ENCODE results near the gene FHIP2A.
"Not testable (repeated sequence)": the region's sequence is repeated elsewhere in the genome, so short reads cannot be mapped to it uniquely, and the experiment has no call there.

The FHIP2A gene

DNA sequence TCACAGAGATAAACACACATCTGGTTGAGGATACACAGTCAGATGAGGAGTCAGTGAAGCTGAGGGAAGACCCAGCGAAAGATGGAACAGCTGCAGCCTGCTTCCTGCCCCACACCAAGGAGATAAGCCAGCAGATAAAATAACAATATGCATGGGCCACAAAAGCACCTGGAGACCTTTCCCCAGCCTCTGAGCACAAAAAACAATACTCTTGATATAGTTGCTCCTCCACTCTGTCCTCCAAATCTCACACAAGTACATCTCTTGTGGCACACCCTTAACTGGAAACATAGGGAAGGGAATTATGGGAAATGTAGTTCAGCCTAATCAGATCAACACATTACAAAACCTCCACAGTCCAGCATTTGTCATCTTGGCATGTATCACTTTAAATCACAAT is 9.7 kb upstream of the FHIP2A start:
- FAIRE-seq = peak; percentile 71
- DNase-seq (ENCODE audit: insufficient read length, low spot score) = no peak

DNA sequence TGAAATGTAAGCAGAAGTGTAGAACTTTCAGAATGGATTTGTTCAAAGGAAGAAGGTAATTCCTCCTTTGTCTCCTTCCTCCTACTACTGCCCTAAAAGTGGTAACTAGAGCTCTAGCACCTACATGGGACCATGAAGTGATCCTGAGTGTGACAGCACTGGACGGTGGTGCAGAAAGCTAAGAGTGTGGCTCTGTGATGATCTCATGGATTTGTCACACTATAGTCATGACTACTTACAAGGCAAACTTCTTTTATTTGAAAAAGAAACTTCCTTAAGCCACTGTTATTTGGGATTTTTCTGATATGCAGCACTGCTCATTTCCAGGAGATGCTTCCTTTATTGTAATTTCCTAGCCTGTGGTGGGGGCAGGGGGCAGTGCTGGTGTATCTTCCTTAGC is 5.8 kb upstream of the FHIP2A start:
- FAIRE-seq (no peak), DNase-seq (ENCODE audit: insufficient read length, low spot score) (no peak)

- no peak for DNase-seq (ENCODE audit: insufficient read length, low spot score)
- FAIRE-seq = no peak
Measured at GRCh38 chr10:114816308-114816707, 5.3 kb upstream of the FHIP2A start.

DNA sequence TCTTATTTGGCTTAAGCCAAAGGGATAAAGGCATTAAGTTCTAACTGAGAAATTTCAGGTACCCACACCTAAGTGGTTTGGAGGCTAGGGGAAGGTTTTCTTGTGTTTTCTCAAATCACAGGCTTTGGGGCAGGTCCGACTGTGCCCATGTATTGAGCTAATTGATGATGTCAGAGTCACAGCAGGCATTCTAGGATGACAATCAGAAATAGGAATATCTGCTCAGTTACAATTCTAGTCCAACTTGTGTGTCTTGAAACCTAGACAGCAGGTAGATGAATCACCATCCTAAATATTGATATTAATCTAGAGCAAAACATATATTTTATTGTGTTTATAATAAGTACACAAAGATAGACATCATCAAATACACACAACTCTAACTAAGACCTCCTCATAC is 2.3 kb upstream of the FHIP2A start:
- FAIRE-seq = no peak
- DNase-seq (ENCODE audit: insufficient read length, low spot score) = no peak

DNA sequence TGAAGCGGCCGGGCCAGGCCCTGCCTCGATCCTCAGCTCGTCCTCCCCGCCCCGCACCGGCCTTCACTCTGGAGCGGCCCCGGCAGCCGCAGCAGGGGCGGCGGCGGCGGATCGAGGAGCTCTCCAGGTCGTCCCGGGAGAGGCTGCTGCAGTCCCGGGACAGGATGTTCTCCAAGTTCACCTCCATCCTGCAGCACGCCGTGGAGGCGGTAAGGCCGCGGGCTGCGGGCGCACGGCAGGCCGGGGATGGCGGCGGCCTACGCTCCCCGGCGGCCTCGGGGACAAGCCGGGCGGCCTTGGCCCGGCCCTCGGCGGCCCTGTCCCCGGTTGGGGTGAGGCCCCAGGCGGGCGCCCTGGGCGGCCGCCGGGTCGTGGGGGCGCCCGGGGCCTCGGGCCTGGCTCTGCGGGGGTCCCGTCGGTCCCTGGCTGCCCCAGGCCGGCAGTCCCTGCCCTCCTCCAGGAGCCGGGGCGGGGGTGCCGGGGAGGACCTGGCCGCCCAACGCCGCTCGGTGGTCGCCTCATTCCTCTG is 399 bp downstream of the FHIP2A start:
- DNase-seq (ENCODE audit: insufficient read length, low spot score) = peak; percentile 9
- no peak for FAIRE-seq

- DNase-seq (ENCODE audit: insufficient read length, low spot score) (peak; percentile 9), FAIRE-seq (peak; percentile 90)
Measured at GRCh38 chr10:114822444-114823076, 980 bp downstream of the FHIP2A start.

DNA sequence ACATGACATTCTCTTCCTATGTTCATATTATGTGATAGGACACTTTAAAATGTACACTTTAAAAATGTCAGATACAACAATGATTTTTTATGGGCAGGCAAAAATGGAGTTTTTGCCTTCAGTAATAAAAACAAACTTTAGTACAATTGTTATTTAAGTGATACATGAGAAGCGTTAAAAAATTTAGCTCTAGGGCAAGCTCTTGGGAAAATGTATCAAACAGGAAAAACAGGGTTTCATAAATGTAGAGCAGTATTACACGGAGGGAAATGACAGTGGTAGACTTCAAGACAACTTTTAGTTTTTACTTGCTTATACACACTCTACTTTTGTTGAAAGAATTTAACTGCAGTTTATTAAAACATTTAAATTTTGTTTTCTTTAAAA is 1.5 kb downstream of the FHIP2A start:
- FAIRE-seq (no peak), DNase-seq (ENCODE audit: insufficient read length, low spot score) (no peak)

- FAIRE-seq (no peak), DNase-seq (ENCODE audit: insufficient read length, low spot score) (no peak)
Measured at GRCh38 chr10:114824391-114824790, 2.8 kb downstream of the FHIP2A start.

DNA sequence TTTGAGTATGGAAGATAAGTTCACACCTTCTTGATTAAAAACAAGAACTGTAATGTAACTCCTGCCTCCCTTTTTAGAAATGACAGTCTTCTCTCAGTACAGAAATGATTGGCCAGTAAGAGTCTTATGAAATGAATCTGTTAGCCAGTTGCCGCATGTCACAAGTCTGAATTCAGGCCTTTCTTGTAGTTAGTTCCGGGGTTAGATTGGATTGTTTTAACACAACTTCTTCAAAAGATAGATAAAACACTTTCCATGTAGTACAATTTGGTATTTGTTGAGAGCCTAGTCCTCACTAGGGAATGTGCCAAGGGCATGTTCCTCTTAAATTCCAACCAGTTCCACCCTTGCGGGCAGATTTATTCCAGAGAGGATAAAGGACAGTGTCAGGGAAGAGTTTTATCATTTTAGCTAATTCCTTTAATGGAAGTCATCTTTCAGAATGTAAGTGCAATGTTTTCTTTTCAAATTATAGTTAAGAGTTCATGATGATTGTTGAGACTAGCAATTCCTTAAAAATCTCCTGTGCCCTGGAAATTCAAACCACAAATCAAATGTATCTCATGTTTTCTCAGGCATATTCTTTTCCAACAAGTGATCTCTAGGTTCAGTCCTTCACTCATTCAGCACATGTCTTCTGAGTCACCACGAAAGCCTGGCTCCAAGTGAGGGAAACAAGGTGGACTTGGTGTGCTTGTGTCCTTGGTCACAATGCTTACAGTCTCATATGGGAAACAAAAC is 4.1 kb downstream of the FHIP2A start:
- FAIRE-seq (peak; percentile 92), DNase-seq (ENCODE audit: insufficient read length, low spot score) (peak; percentile 24)

- DNase-seq (ENCODE audit: insufficient read length, low spot score) (no peak), FAIRE-seq (peak; percentile 82)
Measured at GRCh38 chr10:114829160-114829909, 7.8 kb downstream of the FHIP2A start.

DNA sequence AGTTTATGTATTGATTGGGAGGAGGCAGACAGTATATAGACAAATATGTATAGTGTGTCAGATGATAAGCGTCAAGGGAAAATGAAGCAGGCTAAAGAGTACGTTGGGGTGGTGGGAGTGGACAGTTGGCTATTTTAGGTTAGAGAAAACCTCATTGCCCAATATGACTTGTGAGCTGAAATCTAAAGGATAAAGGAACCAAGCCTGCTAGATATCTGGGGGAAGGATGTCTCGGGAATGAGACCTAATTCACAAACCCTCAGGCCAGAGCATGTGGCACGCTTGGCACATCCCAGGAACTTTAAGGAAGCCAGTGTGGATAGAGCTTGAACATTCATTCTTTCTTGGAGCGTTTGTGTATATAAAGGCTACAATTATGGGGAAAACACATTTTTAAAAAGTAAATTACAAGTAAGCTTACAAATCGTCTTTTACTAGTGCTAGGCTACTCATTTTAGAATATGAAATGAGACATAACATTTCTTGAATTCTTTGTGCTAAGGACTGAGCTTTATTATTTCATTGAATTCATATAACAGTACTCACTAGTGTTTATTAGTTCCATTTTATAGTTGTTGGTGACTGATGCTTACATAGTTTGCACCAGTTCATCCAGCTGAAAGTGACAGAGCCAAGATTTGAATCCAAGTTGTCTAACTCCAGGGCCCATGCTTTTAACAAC is 9.7 kb downstream of the FHIP2A start:
- DNase-seq (ENCODE audit: insufficient read length, low spot score) = no peak
- peak; percentile 21 for FAIRE-seq

GRCh38 chr10:114837690-114838089 is 16.1 kb downstream of the FHIP2A start:
- DNase-seq (ENCODE audit: insufficient read length, low spot score) (no peak), FAIRE-seq (no peak)

GRCh38 chr10:114839901-114840300 is 18.3 kb downstream of the FHIP2A start:
- no peak for DNase-seq (ENCODE audit: insufficient read length, low spot score)
- FAIRE-seq = no peak

DNA sequence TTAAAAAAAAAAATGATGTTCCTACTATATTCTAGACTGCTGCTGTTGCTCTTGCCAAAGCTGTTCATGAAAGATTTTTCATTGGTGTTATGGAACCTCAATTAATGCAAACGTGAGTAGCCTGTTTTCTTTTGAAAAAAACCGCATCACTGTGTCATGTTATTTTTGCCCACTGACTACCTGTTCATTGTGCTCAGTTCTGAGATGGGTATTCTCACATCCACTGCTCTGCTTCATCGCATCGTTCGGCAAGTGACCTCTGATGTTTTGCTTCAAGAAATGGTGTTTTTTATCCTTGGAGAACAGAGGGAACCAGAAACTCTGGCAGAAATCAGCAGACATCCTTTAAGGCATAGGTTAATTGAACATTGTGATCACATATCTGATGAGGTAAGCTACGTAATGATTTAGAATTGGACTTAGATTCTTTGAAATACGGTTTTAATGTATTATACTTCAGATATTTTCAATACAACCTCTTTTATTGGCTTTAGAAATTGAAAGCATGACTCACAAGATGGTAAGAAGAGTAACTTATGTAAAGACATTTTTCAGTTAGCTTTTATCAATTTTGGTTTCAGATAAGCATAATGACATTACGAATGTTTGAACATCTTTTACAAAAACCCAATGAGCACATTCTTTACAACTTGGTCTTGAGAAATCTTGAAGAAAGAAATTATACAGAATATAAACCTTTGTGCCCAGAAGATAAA is 24.6 kb downstream of the FHIP2A start:
- FAIRE-seq (peak; percentile 33), DNase-seq (ENCODE audit: insufficient read length, low spot score) (no peak)

GRCh38 chr10:114847517-114847916 is 25.9 kb downstream of the FHIP2A start:
- not testable (repeated sequence) for FAIRE-seq

GRCh38 chr10:114849674-114850073 is 28.1 kb downstream of the FHIP2A start:
- no peak for FAIRE-seq

More at GRCh38 chr10:114847517-114847916, 25.9 kb downstream of the FHIP2A start:
- not testable (repeated sequence) for DNase-seq (ENCODE audit: insufficient read length, low spot score)

DNA sequence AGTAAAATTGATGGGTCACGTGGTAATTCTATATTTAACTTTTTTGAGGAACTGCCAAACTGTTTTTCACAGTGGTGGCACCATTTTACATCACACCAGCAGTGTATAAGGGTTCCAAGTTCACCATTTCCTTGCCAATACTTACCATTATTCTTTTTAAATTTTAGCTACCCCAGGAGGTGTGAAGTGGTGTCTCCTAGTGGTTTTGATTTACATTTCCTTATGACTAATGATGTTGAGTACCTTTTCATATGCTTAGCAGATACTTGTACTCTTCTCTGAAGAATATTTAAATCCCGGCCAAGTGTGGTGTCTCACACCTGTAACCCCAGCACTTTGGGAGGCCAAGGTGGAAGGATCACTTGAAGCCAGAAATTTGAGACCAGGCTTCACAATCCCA is 28.5 kb downstream of the FHIP2A start:
- DNase-seq (ENCODE audit: insufficient read length, low spot score) (no peak), FAIRE-seq (no peak)

More at GRCh38 chr10:114849674-114850073, 28.1 kb downstream of the FHIP2A start:
- no peak for DNase-seq (ENCODE audit: insufficient read length, low spot score)

DNA sequence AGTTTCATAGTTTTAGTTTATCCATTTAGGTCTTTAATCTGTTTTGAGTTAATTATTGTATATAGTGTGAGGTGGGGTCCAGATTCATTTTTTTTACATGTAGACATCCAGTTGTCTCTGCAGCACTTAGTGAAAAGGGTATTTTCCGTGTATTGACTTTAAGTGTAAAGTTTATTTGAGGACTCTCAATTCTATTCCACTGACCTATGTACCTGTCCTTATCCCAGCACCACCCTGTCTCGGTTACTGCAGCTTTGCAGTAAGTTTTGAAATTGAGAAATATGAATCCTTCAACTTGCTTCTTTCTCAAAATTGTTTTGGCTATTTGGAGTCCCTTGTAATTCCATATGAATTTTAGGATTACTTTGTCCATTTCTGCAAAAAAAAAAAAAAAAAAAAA is 29.8 kb downstream of the FHIP2A start:
- FAIRE-seq = no peak

DNA sequence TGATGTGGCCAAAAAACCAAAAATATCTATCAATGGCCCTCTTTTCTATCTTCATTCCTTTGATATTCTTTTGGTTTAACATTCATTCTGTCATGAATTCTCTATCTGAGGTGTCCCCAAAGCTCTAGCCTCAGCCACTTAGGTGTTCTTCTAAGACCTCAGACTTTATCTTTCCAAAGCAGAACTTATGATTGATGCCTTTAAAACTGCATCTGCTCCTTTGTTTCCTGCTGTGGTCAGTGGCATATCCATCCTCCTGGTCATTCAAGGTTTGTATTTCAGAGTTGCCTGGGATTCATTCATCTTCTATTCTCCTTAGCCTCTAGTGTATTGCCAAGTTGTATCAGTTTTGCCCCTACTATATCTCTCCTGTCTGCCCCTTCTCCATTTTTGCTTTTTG is 30.6 kb downstream of the FHIP2A start:
- FAIRE-seq (no peak), DNase-seq (ENCODE audit: insufficient read length, low spot score) (no peak)

More for the DNA sequence above, 29.8 kb downstream of the FHIP2A start:
- DNase-seq (ENCODE audit: insufficient read length, low spot score) = no peak

DNA sequence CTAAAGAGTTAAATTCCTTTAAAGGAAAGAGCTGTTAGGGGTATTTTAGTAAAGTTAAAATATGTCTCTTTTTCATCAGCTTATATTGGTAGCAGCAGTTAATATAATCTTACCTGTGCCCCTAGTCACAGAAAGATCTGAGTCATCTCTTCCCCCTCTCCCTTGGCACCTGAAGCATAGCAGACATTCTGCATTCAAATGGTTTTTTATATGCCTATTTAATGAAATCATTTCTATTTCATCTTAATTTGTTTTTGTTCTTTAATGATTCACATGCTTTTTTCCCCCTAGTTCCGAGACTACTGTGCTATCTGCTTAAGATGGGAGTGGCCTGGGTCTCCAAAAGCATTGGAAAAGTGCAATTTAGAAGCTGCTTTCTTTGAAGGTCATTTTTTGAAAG is 33.3 kb downstream of the FHIP2A start:
- FAIRE-seq (no peak), DNase-seq (ENCODE audit: insufficient read length, low spot score) (no peak)
